ENCODE measurements around the gene EFNA4. TPM values are rescaled to one million over a fixed set of nuclear protein-coding genes. Genes with fewer than 3 reads are reported as not detected.
A peak's percentile ranks its signal among the peaks of the same experiment; 100 is the strongest.

The EFNA4 gene
- total RNA-seq, 1 donor from 2014 or later = 1.7 TPM

GRCh38 chr1:155043793-155044192 is 19.7 kb upstream of the EFNA4 start:
- Histone ChIP-seq H3K27me3 (ENCODE audit: low read depth) (no peaks in the 10 kb centered on the region), H3K9me3 (replicated peaks) (no peaks in the 10 kb centered on the region), H3K27ac (replicated peaks) (no peak overlapping the region), H3K36me3 (no peaks in the 10 kb centered on the region), H3K4me3 (no peak overlapping the region), H3K4me1 (peaks cover 14% of the 10 kb centered on the region)
- no peak for DNase-seq
- intact Hi-C loops (cut with micrococcal nuclease) = no loop called here
- no peak for TF ChIP-seq CTCF (IDR thresholded peaks at IDR 0.05; ENCODE audit: borderline replicate concordance)

GRCh38 chr1:155044365-155044764 is 19.2 kb upstream of the EFNA4 start:
- Histone ChIP-seq H3K27ac (replicated peaks) (peak overlapping the region; percentile 52), H3K9me3 (replicated peaks) (no peaks in the 10 kb centered on the region), H3K4me1 (peaks cover 14% of the 10 kb centered on the region), H3K4me3 (no peak overlapping the region), H3K27me3 (ENCODE audit: low read depth) (no peaks in the 10 kb centered on the region), H3K36me3 (no peaks in the 10 kb centered on the region)
- DNase-seq = no peak
- no peak for TF ChIP-seq CTCF (IDR thresholded peaks at IDR 0.05; ENCODE audit: borderline replicate concordance)
- intact Hi-C loops (cut with micrococcal nuclease) = no loop called here

- Histone ChIP-seq H3K9me3 (replicated peaks) (no peaks in the 10 kb centered on the region), H3K27ac (replicated peaks) (peak overlapping the region; percentile 52), H3K4me1 (peaks cover 20% of the 10 kb centered on the region), H3K27me3 (ENCODE audit: low read depth) (no peaks in the 10 kb centered on the region), H3K36me3 (no peaks in the 10 kb centered on the region), H3K4me3 (no peak overlapping the region)
- intact Hi-C loops (cut with micrococcal nuclease) = no loop called here
- peak; percentile 78 for DNase-seq
- peak; percentile 84 for TF ChIP-seq CTCF (IDR thresholded peaks at IDR 0.05; ENCODE audit: borderline replicate concordance)
These were observed 18.5 kb upstream of the EFNA4 start for GRCh38 chr1:155044812-155045657.

GRCh38 chr1:155048449-155049334 is 14.8 kb upstream of the EFNA4 start:
- peaks cover 6% of the 10 kb centered on the region for H3K36me3 ChIP-seq
- intact Hi-C loops (cut with micrococcal nuclease) = no loop called here
- no peaks in the 10 kb centered on the region for H3K9me3 ChIP-seq (replicated peaks)
- no peaks in the 10 kb centered on the region for H3K27me3 ChIP-seq (ENCODE audit: low read depth)
- no peak overlapping the region for H3K4me3 ChIP-seq
- no peak overlapping the region for H3K27ac ChIP-seq (replicated peaks)
- H3K4me1 ChIP-seq = peaks cover 54% of the 10 kb centered on the region
- no peak for TF ChIP-seq CTCF (IDR thresholded peaks at IDR 0.05; ENCODE audit: borderline replicate concordance)
- no peak for DNase-seq

- no peak for DNase-seq
- peaks cover 18% of the 10 kb centered on the region for H3K36me3 ChIP-seq
- peaks cover 61% of the 10 kb centered on the region for H3K4me1 ChIP-seq
- H3K27ac ChIP-seq (replicated peaks) = peak overlapping the region; percentile 98
- H3K9me3 ChIP-seq (replicated peaks) = no peaks in the 10 kb centered on the region
- no peak for TF ChIP-seq CTCF (IDR thresholded peaks at IDR 0.05; ENCODE audit: borderline replicate concordance)
- peak overlapping the region; percentile 80 for H3K4me3 ChIP-seq
- H3K27me3 ChIP-seq (ENCODE audit: low read depth) = no peaks in the 10 kb centered on the region
- intact Hi-C loops (cut with micrococcal nuclease) = no loop called here
These were observed 13.6 kb upstream of the EFNA4 start for GRCh38 chr1:155049651-155050559.

Measured in left ventricle myocardium inferior (tissue), 1 donor.